GM21526 (cell line): Measurements from ENCODE around the gene HNF1B.
"Not testable (repeated sequence)": the region's sequence is repeated elsewhere in the genome, so short reads cannot be mapped to it uniquely, and the experiment has no call there.

ENCODE experiments used
- ATAC-seq: cut with Tn5 transposase; IDR thresholded peaks from one replicate; pipeline ENCODE4 v1.9.1; 2021; ENCODE audit warnings: moderate library complexity; ENCODE audit not compliant: unreplicated experiment, low FRiP score

The HNF1B gene

DNA sequence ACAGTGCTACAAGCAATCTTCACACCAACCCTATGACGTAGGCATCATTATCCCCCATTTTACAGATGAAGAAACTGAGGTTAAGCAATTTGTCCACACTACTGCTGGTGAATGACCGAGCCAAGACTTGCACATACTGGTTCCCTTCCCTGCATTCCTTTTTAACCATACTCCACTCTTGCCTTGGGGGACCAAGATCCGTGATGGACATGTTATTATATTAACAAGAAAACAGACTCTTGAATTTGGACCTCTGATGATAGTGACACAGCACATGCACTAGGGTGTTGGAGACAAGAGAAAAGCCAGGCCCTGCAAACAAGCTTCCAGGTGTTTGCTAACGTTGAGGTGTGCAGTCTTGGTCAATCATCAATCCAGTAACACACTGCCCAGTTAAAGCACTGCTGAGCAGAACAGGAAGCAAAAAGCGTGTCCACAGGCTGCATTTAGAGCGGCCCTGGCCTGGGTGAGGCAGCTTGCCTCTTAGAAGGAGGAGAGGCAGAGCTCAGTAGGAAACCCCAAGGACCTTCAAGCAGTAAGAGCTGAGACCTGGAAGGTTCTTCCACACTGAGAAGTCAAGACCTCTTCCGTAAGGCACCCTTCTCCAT, 36.7 kb downstream of the HNF1B start:
- ATAC-seq = no peak

DNA sequence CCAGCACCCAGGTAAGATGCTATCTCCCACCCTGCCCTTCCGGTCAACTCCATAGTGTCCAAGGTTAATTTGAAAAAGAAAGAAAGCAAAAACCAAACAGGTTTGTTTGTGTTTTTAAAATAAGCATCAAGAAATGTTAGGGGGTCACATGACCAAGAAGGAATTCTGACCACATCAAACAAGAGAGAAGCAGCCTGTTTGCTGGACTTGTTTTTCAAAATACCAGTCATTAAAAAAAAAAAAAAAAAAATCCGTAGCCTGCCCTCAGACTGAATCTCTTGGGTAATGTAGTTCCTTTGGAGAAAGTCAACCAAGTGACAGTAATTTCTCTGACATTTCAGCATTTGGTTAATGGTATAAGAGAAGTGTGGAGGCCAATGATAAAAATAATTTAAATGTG, 38.4 kb downstream of the HNF1B start:
- ATAC-seq = no peak

DNA sequence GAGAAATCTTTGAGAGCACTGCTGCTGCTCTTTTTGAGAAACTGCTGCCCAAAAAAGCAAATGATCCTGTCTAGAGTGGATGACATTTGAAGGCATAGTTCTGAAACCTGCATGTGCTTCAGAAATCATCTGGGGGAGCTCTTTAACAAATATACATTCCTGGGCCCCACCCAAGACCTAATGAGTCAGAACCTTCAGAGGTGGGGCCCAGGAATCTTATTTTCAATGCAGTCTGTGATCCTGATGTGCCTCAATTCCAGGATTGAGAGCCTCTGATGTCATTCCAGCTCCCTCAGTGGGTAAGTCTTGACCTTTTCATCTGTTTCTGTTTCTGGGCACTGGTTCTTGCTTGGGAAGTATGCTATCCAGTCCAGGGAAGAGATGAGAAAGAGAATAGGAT, 42.3 kb downstream of the HNF1B start:
- no peak for ATAC-seq

DNA sequence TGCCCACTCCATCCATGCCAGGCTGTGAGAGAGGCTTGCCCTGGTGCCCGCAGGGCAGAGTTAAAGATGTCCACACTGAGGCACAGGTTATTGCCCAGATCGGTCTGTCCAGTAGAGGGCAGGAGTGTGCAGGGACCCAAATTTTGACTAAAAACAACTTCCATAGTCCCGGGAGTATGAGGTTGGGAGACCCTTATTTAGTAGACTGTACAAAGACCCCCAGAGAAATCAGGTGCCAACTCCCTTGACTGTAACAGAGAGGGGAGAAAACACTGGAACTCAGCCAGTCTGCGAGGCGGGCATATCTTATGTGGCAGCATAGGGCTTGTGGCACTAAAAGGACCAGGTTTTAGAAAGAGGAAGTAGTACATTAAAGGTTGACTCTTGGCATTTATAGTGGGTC, 43.4 kb downstream of the HNF1B start:
- ATAC-seq = no peak

DNA sequence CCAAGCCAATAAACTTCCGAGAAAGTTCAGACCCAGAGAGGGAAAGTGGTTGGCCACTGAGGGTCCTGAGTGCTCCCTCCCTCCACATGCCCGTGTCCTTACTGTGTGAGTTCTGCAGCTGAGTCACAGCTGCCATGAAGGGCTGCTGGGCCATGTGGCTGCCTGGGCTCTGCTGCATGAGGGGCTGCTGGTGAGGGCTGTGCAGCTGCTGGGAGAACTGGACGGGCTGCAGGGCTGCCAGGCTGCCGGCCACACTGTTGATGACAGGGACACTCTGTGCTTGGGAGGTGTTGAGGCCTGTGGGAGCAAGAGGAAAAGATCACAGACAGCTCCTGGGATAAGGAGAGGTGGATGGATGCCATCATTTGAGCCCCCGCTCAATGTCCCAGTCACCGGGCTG, 44.0 kb downstream of the HNF1B start:
- ATAC-seq = no peak

DNA sequence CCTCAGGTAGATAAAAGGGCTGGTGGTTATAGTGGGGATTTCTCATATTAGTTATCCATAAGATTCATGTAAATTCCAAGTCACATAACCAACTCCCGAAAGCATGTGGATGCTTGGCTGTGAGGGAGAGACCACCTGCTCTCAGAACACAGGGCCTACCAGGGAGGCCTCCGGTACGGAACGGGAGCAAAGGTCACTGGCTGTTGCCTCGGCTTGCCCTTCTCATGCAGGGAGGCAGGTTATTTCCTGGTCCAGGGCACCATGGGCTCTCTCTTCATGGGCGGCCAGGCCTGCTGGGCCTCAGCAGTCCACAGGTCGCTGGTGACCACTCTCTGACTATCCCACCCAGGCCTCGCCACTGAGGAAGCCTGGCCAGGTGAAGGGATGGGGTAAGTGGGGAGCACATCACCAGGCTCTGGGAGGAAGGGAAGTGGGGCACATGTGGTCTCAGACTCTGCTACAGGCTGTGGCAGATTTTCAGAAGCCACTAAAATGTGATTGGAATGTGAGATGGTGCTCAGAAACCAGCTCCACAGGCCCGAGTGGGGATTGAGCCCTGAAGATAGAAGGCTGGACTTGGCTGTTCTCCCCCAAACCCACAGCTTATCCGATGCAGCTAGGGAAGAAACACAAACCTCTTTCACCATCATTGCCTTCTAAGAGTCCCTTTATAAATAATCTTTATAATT, 45.4 kb downstream of the HNF1B start:
- no peak for ATAC-seq

DNA sequence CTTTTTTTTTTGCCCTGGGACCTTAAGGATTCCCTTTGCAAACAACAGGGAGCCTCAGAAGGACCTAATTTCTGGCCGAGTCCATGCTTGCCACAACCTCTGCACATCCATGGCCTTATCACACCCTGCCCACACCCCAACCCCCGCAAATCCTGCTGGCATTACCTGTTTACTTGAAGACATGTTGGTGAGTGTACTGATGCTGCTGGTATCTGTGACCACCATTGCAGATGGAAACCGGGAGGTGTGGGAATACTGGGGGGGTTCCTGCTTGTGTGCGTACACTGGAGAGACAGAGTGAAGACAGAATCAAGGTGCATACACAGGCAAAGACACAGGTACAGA, 46.0 kb downstream of the HNF1B start:
- ATAC-seq = no peak

DNA sequence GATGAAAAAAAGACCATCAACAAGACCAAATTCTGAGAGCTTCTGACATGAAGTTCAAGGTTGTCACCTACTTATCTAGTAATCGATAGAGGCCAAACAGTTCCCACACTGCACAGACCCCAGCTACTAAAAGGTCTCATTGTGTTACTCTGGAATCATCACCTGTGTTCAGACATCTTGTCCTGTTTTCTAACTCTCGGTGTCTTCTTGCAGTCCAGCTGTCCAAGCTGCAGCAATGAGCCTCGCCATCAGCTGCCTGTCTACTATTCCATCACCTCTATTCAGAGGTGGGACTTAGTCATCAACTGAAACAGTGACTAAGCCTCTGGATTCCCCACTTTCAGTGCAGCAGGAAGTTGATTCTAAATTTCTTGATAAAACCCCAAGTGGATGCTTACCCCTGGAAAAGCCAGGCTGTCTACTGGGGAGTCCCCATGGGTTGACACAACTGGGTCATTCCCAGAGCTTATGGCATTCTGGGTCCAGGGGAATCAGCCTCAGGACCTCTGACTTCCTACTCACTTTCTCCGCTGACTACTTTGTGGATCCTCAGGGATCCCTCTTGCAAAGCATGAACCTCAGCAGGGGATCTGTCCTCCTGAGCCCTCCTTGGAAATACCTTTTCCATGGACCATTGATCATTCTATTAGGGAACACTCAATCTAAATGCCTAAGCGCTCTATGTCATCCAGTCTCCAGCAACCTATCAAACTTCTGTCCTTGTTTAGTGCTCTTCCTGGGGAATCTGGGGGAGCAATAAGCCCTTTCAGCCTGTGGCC, 46.5 kb downstream of the HNF1B start:
- ATAC-seq = no peak

DNA sequence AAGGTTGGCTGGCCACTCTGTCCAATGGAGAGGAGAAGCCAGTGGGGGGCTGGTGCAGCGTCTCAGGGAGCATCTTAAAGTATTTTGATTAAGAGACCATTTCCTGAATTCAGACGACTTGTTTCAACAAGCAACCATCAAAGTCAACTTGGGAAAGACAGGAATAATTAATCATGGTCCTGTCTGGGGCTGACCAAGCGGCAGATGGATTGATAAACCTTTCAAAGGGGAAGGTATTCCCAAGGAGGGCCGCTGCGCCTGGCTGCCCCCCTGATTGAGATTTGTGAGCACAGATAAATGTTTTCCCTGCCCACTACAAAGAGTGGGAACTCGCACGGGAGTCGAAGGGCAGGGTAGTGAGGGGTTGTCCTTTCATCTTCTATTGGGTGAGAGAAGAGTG, 47.5 kb downstream of the HNF1B start:
- ATAC-seq = no peak

DNA sequence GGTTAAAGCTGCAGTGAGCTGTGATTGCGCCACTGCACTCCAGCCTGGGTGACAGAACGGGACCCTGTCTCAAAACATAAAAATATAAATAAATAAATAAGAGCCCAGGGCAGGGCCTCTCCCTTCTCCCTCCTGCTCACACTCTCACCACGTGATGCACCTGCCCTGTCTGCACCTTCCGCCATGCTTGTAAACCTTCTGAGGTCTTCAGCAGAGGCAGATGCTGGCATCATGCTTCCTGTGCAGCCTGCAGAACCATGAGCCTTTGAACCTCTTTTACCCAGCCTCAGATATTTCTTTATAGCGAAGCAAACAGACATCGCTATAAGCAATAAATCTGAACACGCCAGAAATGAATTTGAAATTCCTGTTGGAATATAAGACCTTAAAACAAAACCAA, 48.5 kb downstream of the HNF1B start:
- ATAC-seq = no peak

DNA sequence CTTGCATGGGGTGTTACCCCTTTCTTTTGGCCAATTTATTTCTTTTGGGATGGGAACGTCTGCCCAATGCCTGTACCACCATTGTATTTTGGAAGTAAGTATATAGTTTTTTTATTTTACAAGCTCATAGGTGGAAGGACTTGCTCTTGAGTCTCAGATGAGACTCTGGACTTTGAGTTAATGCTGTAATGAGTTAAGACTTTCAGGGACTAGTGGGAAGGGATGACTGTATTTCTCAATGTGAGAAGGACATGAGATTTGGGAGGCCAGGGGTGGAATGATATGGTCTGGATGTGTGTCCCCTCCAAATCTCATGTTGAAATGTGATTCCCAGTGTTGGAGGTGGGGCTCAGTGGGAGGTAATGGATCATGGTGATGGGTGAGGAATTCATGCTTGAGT, 49.1 kb downstream of the HNF1B start:
- no peak for ATAC-seq

DNA sequence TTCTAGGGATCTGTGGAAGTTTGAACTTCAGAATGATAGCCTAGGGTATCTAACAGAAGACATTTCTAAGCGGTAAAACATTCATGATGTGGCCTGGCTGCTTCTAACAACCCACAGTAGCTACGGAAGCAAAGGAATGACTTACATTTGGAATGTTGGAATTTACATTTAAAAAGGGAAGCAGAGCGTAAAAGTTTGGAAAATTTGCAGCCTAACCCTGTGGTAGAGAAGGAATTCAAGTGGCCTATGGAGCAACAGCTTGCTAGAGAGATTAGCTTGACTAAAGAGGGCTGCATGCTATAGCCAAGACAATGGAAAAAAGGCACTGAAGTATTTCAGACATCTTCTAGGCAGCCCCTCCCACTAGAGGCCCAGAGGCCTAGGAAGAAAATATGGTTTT, 50.1 kb downstream of the HNF1B start:
- no peak for ATAC-seq

DNA sequence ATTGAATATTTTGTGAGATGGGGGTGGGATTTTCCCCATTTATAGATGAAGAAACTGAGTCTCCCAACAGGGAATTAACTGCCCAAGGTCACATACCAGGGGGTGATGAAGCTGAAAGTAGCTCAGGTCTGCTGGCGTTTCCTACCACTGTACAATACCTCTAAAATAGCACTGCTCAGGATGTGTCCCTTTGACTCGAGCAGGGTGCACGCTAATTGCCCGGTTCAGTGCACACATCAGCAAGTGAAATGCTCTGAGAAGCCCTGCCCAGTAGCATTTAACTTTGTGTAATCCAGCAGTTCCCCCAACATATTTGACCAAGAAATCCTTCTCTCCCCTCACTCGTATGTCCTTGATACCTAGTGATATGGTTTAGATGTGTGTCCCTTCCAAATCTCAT, 51.5 kb downstream of the HNF1B start:
- no peak for ATAC-seq

DNA sequence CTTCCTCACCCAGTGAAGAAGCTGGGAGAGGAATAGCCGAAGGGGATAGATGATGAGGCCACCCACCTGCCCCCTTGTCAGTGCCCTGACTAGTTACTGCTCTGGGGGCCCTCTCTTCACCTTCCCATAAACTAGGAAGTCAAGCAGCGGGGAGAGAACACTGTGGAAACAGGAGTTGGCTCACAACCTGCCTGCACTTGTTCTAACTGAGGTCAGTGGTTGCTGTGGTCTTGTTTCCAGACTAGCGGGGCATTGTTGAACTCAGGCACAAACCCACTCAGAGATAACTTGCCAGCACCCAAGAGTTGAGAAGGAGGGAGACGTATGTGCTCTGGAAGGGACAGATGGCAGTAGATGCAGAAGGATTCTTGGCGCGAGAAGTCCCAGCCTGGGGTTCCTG, 53.1 kb downstream of the HNF1B start:
- ATAC-seq = no peak

DNA sequence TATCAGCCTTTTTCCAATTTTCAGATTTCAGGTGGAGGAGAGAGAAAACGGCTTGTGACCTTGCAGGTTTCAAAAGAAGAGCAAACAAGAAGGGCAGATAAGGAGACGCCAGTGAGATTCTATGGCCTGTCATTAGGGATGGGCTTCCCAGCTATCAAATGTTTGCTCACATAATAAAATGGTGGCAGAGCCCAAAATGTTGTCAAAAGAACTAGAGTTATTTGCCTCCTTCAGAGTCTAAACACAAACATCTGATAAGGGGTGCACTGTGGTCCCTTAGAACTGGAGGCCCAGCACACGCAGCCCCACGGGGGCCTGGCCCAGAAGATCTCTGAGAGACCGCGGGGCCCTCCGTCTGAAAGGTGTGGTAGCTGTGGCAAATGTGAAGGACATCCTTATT, 55.5 kb downstream of the HNF1B start:
- no peak for ATAC-seq

DNA sequence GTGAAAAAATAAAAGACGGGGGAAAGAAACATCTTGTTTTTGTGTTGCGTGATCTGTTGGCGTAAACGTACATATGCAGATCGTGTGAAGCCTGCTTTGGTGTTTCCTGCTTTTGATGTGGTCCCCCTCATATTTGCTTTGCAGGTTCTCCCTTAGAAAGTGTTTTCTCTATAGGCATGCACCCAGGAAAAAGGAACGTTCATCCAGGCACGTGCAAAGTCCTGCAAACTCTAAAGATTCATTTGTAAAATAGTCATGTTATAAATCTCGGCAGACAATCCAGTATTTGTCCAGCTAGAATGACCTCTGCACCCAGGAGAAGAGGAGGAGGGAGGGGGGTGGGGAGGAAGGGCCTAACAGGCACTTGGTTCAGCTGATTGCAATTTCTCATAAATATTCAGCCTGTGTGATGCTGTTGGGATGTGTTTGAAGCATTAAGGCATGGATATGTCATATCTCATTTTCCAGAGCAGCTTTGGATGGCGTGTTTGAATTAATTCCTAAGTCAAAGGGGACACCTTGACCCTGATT, 61.3 kb downstream of the HNF1B start:
- no peak for ATAC-seq

DNA sequence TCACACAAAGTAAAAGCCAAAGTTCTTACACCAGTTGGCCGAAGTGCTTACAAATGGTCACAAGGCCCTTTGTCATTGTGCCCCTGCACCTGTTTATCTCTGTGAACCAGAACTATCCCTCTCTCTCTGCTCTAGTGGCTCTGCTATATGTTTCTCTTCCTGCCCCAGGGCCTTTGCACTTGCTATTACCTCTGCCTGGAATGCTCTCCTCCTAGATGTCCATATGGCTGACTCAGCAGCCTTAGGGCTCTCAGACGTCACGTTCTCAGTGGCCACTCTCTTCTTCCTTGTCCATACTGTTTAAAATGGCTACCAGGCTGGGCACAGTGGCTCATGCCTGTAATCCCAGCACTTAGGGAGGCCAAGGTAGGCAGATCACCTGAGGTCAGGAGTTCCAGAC, 62.9 kb downstream of the HNF1B start:
- no peak for ATAC-seq

DNA sequence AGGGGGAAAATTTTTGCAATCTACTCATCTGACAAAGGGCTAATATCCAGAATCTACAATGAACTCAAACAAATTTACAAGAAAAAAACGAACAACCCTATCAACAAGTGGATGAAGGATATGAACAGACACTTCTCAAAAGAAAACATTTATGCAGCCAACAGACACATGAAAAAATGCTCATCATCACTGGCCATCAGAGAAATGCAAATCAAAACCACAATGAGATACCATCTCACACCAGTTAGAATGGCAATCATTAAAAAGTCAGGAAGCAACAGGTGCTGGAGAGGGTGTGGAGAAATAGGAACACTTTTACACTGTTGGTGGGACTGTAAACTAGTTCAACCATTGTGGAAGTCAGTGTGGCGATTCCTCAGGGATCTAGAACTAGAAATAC, 64.9 kb downstream of the HNF1B start:
- ATAC-seq = not testable (repeated sequence)

DNA sequence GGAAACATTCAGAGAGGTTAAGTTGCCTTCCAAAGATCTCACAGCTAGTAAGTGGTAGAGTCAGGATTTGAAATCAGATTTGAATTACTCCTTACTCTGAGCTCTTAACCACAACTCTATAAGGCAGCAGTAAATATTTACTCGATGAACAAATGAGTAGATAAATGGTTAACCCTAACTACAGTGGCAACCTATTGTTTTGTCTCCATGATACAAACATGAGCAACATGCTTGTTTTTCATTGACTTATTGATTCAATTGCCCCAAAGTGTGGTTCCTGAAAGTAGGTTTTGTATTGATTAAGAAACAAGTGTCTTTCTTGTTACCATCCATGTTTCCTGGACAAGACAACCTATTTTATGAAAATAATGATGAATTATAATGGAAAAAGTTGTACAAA, 66.8 kb downstream of the HNF1B start:
- ATAC-seq = no peak

DNA sequence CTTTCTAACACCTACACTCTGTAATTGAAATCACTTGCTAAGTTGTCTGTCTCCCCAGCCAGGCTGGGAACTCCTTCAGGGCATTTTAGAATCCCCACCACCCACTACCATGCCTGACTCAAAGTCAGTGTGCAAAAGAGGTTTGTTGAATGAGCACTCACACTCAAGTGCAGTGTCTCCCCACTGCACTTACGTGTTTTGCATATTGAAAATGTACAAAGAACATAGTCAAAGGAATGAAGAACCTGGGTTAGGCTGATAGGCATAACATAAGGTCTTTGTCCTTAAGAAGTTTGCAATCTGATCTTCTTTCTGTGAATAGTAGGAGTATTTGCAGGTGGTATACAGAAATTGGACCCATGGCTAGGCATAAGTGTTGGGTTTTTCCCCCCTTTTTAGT, 67.8 kb downstream of the HNF1B start:
- ATAC-seq = no peak

DNA sequence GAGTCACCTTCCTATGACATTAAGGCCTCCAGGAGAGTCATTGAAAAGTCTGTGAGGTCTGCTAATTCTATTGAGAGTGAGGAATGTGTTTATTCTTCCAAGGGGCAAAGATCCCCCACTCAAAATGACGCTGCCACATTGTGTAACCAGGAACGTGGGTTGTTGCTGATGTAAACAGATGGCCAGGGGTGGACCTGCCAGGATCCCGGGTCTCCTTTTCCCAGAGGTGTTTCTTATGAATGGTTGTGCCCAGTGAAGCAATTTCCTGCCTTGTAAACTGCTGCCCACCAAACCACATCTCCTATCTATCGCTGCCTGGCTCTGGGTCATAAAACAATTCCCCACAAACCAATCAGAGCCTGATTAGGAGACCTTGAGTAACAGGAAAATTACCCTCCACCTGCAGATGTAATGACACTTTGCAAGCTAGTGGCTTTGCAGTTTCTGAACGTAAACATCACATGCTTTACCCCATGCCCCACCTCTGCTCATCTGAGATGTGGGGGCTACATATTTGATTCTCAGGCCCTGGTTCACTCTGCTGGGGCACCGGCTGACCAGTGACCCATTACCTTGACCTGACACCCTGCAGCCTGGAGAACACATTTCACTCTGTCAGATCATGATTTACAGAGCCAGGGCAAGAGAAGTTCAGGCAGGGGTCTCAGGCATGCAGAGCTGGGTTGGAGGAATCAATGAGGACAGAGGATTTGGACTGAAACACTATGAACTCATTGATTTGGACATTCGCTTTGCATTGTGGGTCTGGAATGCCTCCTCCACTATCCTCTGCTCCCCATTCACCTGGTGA, 68.5 kb downstream of the HNF1B start:
- ATAC-seq = no peak
